Activated CD4-positive, CD25-positive, alpha-beta regulatory T cell (primary cell): ENCODE data around the gene ACAP2.
"Not testable (repeated sequence)": the region's sequence is repeated elsewhere in the genome, so short reads cannot be mapped to it uniquely, and the experiment has no call there.

Experiments
- DNase-seq, 4 experiments: peaks; one replicate each; lab custom pipeline; 2025; lab: John Stamatoyannopoulos, UW

Gene ACAP2

DNA sequence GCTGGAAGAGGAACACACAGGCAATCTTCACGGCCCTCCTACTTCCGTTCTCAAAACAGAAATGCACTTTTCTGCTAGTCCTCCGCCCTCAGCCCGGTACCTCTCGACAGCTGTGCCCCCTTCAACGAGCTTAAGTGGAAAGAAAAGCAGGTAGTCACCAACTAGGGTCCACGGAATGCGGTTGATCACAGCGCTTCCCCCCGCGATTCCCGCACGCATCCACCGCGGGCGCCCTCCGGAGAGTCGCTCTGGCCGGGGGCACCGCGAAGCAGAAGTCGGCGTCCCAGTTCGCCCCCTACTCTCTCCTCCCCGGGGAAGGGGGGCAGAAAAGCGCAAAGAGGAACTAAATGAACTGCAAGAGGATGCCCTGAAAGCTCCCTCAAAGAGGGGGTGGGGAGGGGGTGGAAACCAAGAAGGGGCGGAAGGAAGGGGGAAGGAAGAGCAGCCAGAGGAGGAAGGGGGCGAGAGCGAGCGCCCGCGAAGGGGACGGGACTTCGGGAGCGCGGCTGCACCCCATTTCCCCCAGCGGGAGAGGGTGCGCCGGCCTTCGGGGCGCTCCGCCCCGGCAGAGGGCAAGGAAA lies 738 bp downstream of the ACAP2 start:
- DNase-seq: peak in 2 of 4 experiments; percentile 9 to 27

GRCh38 chr3:195441476-195441991 lies 1.3 kb downstream of the ACAP2 start:
- no peak for DNase-seq

DNA sequence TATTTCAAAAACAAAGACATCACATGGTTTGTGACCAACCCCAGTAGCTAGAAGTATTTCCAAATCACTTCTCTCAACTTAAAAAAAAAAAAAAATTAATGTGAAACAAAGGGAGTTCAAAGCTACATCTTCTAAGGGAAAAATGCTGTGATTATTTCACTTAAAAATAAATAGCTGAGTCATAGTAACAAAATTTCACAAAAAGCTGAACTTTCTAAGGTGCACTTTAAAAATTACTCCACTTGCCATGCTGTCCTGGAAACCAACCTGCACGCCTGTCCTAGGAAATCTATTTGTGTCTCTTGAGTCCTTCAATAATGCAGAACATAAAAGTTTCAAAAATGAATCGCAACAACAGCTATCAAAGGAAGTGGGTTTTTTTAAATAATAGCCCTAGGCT lies 1.8 kb downstream of the ACAP2 start:
- no peak for DNase-seq

GRCh38 chr3:195440379-195440778 lies 2.4 kb downstream of the ACAP2 start:
- no peak for DNase-seq

- no peak for DNase-seq
Measured at GRCh38 chr3:195438371-195438770, 4.4 kb downstream of the ACAP2 start.

- DNase-seq: no peak
Measured at GRCh38 chr3:195425849-195426248, 17.0 kb downstream of the ACAP2 start.

DNA sequence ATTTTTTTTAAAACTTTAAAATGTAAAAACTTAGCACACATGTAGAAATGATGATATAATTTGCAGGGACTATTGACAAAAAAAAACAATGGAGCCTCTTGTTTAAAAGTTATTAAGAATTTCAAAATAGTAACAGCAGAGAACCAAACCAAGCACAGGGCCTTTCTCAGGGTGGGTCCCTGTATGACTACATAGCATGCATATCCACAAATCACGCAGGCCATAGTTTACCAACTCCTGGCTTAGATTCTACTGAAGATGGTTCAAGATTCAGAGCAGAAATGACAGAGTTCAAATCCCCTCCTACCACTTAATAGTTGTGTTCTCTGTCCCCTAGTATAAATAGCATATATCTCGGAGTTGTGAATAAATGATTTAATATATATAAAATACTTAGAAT lies 19.0 kb downstream of the ACAP2 start:
- no peak for DNase-seq

- no peak for DNase-seq
Measured at GRCh38 chr3:195421400-195421799, 21.4 kb downstream of the ACAP2 start.

GRCh38 chr3:195416795-195417194 lies 26.0 kb downstream of the ACAP2 start:
- no peak for DNase-seq

GRCh38 chr3:195411836-195412235 lies 31.0 kb downstream of the ACAP2 start:
- no peak for DNase-seq

DNA sequence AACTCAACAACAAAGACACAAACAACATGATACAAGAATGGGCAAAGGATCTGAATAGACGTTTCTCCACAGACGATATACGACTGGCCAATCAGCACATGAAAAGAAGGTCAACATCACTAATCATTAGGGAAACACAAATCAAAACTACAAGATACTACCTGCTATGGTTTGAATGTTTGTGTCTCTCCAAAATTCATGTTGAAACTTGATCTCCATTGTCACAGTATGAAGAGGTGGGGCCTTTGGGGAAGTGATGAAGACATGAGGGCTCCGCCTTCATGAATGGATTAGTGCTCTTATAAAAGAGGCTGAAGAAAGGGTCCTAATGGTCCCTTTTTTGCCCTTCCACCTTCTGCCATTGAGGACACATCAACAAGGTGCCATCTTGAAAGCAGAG lies 32.3 kb downstream of the ACAP2 start:
- no peak for DNase-seq

DNA sequence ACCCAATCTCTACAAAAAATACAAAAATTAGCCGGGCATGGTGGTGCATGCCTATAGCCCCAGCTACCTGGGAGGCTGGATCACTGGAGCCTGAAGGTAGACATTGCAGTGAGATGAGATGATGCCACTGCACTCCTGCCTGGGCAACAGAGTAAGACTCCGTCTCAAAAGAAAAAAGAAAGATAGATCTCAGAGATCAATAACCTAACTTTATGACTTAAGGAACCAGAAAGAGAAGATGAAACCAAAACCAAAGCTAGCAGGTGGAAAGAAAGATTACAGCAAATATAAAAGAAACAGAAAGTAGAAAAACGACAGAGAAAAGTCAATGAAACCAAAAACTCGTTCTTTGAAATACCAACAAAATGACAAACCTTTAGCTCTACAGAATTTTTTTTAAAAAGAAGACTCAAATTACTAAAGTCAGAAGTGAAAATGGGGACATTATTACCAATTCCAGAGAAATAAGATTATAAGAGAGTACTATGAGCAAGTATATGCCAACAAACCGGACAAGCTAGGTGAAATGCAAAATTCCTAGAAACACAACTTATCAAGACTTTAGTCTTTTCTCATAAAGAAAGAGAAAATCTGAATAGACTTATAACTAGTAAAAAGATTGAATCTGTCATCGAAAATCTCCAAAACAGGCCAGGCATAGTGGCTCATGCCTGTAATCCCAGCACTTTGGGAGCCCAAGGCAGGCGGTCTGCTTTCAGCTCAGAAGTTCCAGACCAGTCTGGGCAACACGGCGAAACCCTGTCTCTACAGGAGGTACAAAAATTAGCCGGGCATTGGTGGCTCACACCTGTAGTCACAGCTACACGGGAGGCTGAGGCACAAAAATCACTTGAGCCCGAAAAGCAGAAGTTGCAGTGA lies 35.0 kb downstream of the ACAP2 start:
- no peak for DNase-seq

DNA sequence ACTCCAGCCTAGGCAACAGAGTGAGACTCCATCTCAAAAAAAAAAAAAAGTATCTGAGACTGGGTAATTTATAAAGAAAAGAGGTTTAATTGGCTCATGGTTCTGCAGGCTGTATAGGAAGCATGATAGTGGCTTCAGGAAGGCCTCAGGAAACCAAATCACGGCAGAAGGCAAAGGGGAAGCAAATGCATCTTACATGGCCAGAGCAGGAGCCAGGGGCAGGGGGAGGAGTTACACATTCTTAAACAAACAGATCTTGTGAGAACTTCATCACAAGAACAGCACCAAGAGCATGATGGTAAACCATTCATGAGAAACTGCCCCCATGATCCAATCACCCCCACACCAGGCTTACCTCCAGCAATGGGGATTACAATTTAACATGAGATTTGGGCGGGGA lies 37.2 kb downstream of the ACAP2 start:
- no peak for DNase-seq

- DNase-seq: no peak
Measured at GRCh38 chr3:195403841-195404408, 38.9 kb downstream of the ACAP2 start.

DNA sequence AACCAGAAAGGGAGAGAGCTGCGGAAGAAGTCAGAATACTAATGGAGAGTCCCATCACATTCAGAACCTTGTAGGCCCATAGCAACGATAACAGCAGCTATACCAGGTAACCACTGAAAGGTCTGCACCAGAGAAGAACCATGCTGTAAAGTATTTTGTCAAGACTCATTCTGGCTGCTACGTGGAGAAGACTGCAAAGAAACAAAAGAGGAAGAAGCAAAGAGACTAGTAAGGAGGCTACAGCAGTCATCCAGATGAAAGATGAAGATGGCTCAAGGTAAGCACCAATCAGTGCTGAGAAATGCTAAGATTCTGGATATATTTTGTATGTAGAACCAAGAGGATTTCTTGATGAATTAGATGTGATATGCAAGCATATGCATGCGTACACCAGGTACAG lies 39.6 kb downstream of the ACAP2 start:
- DNase-seq: no peak

DNA sequence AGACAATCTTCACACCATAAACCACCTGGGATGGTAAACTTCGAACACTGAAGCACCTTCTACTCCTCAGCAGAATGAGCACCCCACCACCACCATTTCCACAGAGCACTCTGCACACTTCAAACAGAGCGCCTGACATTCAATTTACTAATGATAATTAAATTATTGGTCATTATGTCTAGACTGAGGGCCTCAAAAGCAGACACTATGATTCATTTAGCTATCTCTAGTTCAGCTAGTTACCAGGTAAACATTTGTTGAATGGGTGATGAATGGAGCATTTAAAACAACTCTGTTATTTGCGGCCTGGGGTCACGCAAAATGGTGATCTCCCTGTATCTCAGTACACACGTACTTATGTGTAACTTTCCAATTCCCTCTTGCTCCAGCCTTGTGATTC lies 40.9 kb downstream of the ACAP2 start:
- no peak for DNase-seq

DNA sequence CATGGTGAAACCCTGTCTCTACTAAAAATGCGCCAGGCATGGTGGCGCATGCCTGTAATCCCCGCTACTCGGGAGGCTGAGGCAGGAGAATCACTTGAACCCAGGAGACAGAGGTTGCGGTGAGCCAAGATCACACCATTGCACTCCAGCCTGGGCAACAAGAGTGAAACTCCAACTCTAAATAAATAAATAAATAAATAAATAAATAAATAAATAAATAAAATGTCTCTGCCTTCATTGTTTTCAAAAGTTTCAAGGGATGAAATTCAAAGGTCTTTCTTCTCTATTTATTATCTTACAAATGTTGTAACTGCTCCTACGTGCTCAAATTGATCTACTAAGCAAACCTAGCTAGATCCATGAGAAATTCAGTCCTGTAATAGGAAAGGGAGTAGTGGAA lies 44.4 kb downstream of the ACAP2 start:
- DNase-seq: not testable (repeated sequence)

DNA sequence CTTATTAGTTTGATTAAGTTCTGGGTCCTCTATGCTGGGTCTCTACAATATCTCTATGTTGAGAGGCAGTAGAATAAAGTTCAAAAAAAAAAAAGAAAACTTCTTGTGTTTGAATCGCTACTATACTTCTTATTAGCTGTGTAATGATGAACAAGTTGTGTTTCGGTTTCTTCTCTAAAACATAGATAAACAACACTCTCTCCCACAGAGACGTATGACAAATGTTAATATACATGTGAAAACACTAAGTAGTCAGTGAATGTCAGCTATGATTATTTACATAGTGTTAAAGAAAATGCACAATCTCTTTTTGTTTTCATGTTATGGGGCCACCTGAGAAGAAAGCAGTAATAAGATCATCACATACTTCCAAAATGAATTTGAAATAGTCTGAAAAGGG lies 45.3 kb downstream of the ACAP2 start:
- no peak for DNase-seq

- DNase-seq: no peak
Measured at GRCh38 chr3:195395208-195395816, 47.5 kb downstream of the ACAP2 start.

- DNase-seq: no peak
Measured at GRCh38 chr3:195394700-195395099, 48.1 kb downstream of the ACAP2 start.

GRCh38 chr3:195394024-195394423 lies 48.8 kb downstream of the ACAP2 start:
- no peak for DNase-seq

DNA sequence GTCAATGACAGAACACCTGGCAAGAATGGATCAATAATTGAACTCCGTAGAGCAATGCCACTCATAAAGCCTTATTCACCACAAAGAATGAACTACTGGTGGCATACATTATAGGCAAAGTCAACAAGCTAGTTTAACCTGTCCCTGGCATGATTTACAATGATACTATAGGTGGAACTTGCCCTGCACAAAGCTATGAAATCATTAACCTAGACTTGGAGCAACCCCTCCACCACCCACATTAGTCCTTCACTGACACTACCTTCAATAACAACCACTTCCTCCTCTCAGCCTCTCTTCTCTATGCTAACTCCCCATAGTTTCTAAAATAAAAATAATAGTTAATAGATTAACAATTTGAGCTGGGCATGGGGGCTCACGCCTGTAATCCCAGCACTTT lies 54.4 kb downstream of the ACAP2 start:
- no peak for DNase-seq

GRCh38 chr3:195386739-195387138 lies 56.1 kb downstream of the ACAP2 start:
- no peak for DNase-seq
